Measurements from ENCODE around the gene SNX25. TPM values are rescaled to one million over a fixed set of nuclear protein-coding genes. Genes with fewer than 3 reads are reported as not detected.
A peak's percentile ranks its signal among the peaks of the same experiment; 100 is the strongest.

The SNX25 gene
- total RNA-seq, 1 donor from 2014 or later, result 29.5 TPM

- Mint-ChIP-seq H3K36me3 (ENCODE audit: low read depth, unreplicated experiment) (no peaks in the 10 kb centered on the region), H3K9me3 (ENCODE audit: unreplicated experiment) (no peaks in the 10 kb centered on the region), H3K4me1 (ENCODE audit: low read depth, unreplicated experiment) (peaks cover 4% of the 10 kb centered on the region), H3K4me3 (ENCODE audit: unreplicated experiment) (no peak overlapping the region), H3K27ac (ENCODE audit: unreplicated experiment) (no peak overlapping the region), H3K27me3 (ENCODE audit: low read depth, unreplicated experiment) (no peaks in the 10 kb centered on the region)
- no peak overlapping the region for H3K27ac ChIP-seq (ENCODE audit: low read depth, low read length)
- H3K9me3 ChIP-seq (ENCODE audit: insufficient read depth, low read depth, low read length), result no peaks in the 10 kb centered on the region
- FAIRE-seq (no peak), DNase-seq (ENCODE audit: low read depth) (no peak)
- no peaks in the 10 kb centered on the region for H3K36me3 ChIP-seq (ENCODE audit: insufficient read depth, low read length)
- peaks cover 21% of the 10 kb centered on the region for H4K20me1 ChIP-seq (ENCODE audit: insufficient read depth, low read length)
- peaks cover 27% of the 10 kb centered on the region for H3K79me2 ChIP-seq (ENCODE audit: insufficient read depth, low read length)
- no peak overlapping the region for H2AFZ ChIP-seq (ENCODE audit: low read depth, low read length)
- no peak overlapping the region for H3K9ac ChIP-seq (ENCODE audit: low read length)
- no peak for TF ChIP-seq EZH2 (IDR thresholded peaks at IDR 0.05; ENCODE audit: insufficient read depth, low read length)
- TF ChIP-seq, protein P1, sequence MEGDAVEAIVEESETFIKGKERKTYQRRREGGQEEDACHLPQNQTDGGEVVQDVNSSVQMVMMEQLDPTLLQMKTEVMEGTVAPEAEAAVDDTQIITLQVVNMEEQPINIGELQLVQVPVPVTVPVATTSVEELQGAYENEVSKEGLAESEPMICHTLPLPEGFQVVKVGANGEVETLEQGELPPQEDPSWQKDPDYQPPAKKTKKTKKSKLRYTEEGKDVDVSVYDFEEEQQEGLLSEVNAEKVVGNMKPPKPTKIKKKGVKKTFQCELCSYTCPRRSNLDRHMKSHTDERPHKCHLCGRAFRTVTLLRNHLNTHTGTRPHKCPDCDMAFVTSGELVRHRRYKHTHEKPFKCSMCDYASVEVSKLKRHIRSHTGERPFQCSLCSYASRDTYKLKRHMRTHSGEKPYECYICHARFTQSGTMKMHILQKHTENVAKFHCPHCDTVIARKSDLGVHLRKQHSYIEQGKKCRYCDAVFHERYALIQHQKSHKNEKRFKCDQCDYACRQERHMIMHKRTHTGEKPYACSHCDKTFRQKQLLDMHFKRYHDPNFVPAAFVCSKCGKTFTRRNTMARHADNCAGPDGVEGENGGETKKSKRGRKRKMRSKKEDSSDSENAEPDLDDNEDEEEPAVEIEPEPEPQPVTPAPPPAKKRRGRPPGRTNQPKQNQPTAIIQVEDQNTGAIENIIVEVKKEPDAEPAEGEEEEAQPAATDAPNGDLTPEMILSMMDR (IDR thresholded peaks at IDR 0.05; ENCODE audit: insufficient read depth, low read depth, low read length), result no peak
- H3K4me2 ChIP-seq (ENCODE audit: low read length), result no peak overlapping the region
- no peak overlapping the region for H3K4me3 ChIP-seq (ENCODE audit: insufficient read depth, low read depth, low read length)
- peaks cover 4% of the 10 kb centered on the region for H3K4me1 ChIP-seq (ENCODE audit: insufficient read depth, low read length)
- H3K27me3 ChIP-seq (ENCODE audit: insufficient read depth, low read length), result no peaks in the 10 kb centered on the region
Measured at GRCh38 chr4:185182239-185182638, 27.2 kb upstream of the SNX25 start.

DNA sequence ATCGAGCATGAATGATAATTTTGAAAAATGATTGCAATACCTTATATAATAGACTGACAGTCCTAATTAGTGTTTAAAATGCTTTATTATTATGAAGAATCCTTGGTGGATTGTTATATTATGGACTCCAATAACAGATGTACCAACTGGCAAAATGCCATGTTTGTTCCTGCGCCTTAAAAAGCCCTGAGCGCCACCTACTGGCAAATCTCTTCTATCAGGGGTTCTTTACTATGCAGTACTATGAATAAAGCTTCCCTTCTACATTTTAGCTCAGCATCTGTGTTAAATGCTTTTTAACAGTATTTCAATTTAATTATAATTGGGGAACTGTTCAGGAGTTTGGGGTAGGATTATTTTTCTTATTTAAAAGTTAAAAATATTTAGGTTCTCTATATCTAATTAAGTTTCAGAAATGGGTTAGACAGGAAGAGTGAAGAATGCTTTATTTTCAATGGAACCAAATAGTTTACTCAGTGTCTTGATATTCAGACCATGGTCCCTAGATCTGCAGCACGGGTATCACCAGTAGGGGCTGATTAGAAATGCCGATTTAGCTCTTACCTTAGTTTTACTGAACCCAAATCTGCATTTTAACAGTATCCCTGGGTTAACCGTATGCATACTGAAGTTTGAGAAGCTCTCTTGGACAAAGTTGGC is 25.6 kb upstream of the SNX25 start:
- Histone ChIP-seq H3K4me1 (ENCODE audit: insufficient read depth, low read length) (peaks cover 4% of the 10 kb centered on the region), H2AFZ (ENCODE audit: low read depth, low read length) (no peak overlapping the region), H3K4me3 (ENCODE audit: insufficient read depth, low read depth, low read length) (no peak overlapping the region), H3K27me3 (ENCODE audit: insufficient read depth, low read length) (no peaks in the 10 kb centered on the region), H3K79me2 (ENCODE audit: insufficient read depth, low read length) (peaks cover 28% of the 10 kb centered on the region), H3K9me3 (ENCODE audit: insufficient read depth, low read depth, low read length) (no peaks in the 10 kb centered on the region), H3K36me3 (ENCODE audit: insufficient read depth, low read length) (no peaks in the 10 kb centered on the region), H3K27ac (ENCODE audit: low read depth, low read length) (no peak overlapping the region), H3K4me2 (ENCODE audit: low read length) (no peak overlapping the region), H4K20me1 (ENCODE audit: insufficient read depth, low read length) (peaks cover 20% of the 10 kb centered on the region), H3K9ac (ENCODE audit: low read length) (no peak overlapping the region)
- DNase-seq (ENCODE audit: low read depth) (peak; percentile 75), FAIRE-seq (peak; percentile 41)
- H3K9me3 Mint-ChIP-seq (ENCODE audit: unreplicated experiment), result no peaks in the 10 kb centered on the region
- H3K4me1 Mint-ChIP-seq (ENCODE audit: low read depth, unreplicated experiment), result peaks cover 4% of the 10 kb centered on the region
- TF ChIP-seq, protein P1 (IDR thresholded peaks at IDR 0.05; ENCODE audit: insufficient read depth, low read depth, low read length), result peak; percentile 97
- no peak for TF ChIP-seq EZH2 (IDR thresholded peaks at IDR 0.05; ENCODE audit: insufficient read depth, low read length)
- no peaks in the 10 kb centered on the region for H3K36me3 Mint-ChIP-seq (ENCODE audit: low read depth, unreplicated experiment)
- no peak overlapping the region for H3K4me3 Mint-ChIP-seq (ENCODE audit: unreplicated experiment)
- no peak overlapping the region for H3K27ac Mint-ChIP-seq (ENCODE audit: unreplicated experiment)
- H3K27me3 Mint-ChIP-seq (ENCODE audit: low read depth, unreplicated experiment), result no peaks in the 10 kb centered on the region

DNA sequence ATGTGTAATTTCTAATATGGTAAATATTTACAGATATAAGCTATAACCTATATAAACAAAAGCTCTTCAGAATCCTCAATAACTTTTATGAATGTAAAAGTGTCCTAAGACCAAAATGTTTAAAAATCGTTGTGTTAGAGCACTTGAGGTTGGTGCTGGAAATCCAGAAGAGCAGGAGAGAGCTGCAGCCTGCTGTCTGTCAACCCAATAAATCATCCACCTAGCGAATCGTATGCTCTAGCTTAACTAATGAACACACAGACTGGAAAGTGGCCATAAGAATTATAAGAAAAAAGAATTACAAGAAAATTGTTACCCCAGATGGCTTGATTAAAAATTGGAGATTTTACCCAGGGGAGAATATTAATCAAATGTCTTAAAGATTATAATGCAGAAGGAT is 22.6 kb upstream of the SNX25 start:
- no peaks in the 10 kb centered on the region for H3K4me1 Mint-ChIP-seq (ENCODE audit: low read depth, unreplicated experiment)
- H3K27me3 Mint-ChIP-seq (ENCODE audit: low read depth, unreplicated experiment), result no peaks in the 10 kb centered on the region
- H3K36me3 ChIP-seq (ENCODE audit: insufficient read depth, low read length), result peaks cover 2% of the 10 kb centered on the region
- H3K36me3 Mint-ChIP-seq (ENCODE audit: low read depth, unreplicated experiment), result peaks cover 4% of the 10 kb centered on the region
- no peak overlapping the region for H3K4me2 ChIP-seq (ENCODE audit: low read length)
- no peak overlapping the region for H3K4me3 Mint-ChIP-seq (ENCODE audit: unreplicated experiment)
- H3K9me3 Mint-ChIP-seq (ENCODE audit: unreplicated experiment), result no peaks in the 10 kb centered on the region
- H3K9me3 ChIP-seq (ENCODE audit: insufficient read depth, low read depth, low read length), result no peaks in the 10 kb centered on the region
- H2AFZ ChIP-seq (ENCODE audit: low read depth, low read length), result no peak overlapping the region
- H3K4me1 ChIP-seq (ENCODE audit: insufficient read depth, low read length), result peaks cover under 1% of the 10 kb centered on the region
- no peak overlapping the region for H3K9ac ChIP-seq (ENCODE audit: low read length)
- no peak for TF ChIP-seq EZH2 (IDR thresholded peaks at IDR 0.05; ENCODE audit: insufficient read depth, low read length)
- TF ChIP-seq, protein P1 (IDR thresholded peaks at IDR 0.05; ENCODE audit: insufficient read depth, low read depth, low read length), result no peak
- peaks cover 19% of the 10 kb centered on the region for H4K20me1 ChIP-seq (ENCODE audit: insufficient read depth, low read length)
- FAIRE-seq (no peak), DNase-seq (ENCODE audit: low read depth) (no peak)
- H3K27me3 ChIP-seq (ENCODE audit: insufficient read depth, low read length), result no peaks in the 10 kb centered on the region
- peaks cover 23% of the 10 kb centered on the region for H3K79me2 ChIP-seq (ENCODE audit: insufficient read depth, low read length)
- no peak overlapping the region for H3K4me3 ChIP-seq (ENCODE audit: insufficient read depth, low read depth, low read length)
- no peak overlapping the region for H3K27ac Mint-ChIP-seq (ENCODE audit: unreplicated experiment)
- H3K27ac ChIP-seq (ENCODE audit: low read depth, low read length), result no peak overlapping the region
